ENCODE measurements around the gene MFSD6. TPM values are rescaled to one million over a fixed set of nuclear protein-coding genes. Genes with fewer than 3 reads are reported as not detected.
"Not testable (repeated sequence)": the region's sequence is repeated elsewhere in the genome, so short reads cannot be mapped to it uniquely, and the experiment has no call there.

MFSD6 gene
- total RNA-seq, 1 donor = 50.1 TPM

DNA sequence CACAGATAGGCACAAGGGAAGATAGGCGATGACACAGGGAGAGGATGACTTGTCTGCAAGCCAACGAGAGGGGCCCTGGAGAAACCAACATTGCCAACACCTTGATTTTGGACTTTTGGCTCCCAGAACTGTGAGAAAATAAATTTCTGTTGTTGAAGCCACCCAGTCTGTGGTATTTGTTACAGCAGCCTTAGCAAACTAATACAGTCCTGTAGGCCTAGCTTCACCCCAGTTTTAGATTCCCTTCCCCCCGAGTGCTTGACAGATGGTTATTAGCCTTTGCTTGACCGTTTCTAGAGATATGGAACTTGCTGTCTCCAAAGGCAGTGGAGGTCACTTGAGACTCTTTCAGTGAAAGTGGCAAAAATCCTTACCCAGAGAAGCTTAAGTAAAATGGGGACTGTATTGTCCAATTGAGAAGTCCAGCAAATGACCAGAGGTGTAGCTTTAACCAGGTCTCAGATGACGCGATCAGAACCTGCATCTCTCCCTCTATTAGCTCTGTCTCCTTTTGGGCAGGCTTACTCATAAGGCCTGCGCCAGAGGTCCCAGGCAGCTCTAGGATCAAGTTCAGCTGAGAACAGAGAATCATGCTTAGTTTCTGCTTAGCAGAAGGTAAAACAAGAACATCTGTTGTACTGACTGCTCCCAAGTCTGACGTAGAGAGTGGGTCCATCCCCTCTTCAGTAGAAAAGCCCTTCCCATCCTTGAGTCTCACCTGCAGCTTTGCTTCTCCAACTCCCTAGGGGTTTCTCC, 50.4 kb downstream of the MFSD6 start:
- DNase-seq (ENCODE audit: low read depth in 2 of 3, low spot score in 2 of 3) = no peak

DNA sequence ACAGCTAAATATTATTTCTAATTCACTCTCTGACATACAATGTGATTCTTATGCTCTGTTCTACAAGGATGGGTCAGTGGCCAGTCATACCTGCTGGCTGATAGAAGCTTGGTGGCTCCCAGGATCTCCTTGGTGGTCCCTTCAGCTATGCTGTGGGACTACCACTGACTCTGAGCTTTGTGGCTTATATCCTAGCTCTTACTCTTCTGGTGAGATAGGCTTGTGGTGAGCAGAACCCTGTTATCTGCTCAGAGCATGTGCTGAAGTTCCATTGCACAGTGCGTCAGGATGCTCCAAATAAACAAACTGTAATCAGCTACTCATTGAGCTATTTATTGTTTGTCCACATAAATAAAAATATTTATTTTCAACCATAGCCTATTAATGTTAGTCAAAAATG, 51.7 kb downstream of the MFSD6 start:
- peak in 1 of 3 donors; percentile 53 for DNase-seq (ENCODE audit: low read depth in 2 of 3, low spot score in 2 of 3)

DNA sequence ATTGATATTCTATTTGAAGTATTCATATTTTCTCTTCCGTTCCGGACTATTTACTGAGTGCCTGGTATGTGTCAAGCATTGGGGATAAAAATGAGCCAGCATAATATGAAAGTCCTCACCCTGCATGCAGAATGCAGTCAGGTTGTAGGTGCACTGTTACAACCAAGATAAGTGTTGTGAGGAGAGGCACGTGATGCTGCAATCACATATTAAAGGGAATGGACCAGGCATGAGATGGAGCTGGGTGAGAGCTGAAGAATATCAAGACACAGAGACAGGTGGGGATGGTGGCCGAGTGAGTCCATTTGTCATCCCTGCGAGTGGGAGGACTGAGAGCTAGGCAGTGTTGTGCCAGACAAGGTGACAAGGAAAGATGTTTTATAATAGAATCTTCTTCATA, 52.3 kb downstream of the MFSD6 start:
- DNase-seq (ENCODE audit: low read depth in 2 of 3, low spot score in 2 of 3) = no peak

DNA sequence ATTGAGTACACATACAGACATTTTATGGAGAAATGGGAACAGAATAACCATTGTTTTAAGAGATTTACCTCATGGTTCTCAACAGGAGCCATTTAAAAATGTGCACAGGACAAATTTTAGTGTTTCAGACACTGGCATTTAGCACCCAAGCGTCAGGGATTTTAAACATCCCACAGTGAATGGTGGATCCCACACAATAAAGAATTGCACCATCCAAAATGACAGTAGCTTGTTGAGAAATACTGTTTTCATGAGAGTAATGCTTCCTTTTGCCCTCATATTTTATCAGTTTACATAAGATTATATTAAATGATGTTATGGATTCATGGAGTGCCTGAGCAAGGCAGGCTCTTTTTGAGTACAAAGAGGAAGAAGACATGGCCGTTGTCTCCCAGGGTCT, 54.0 kb downstream of the MFSD6 start:
- no peak for DNase-seq (ENCODE audit: low read depth in 2 of 3, low spot score in 2 of 3)

- no peak for DNase-seq (ENCODE audit: low read depth in 2 of 3, low spot score in 2 of 3)
These were observed 54.5 kb downstream of the MFSD6 start for GRCh38 chr2:190462611-190463010.

- no peak for DNase-seq (ENCODE audit: low read depth in 2 of 3, low spot score in 2 of 3)
These were observed 56.9 kb downstream of the MFSD6 start for GRCh38 chr2:190465060-190465459.

GRCh38 chr2:190466819-190467446, 58.8 kb downstream of the MFSD6 start:
- no peak for DNase-seq (ENCODE audit: low read depth in 2 of 3, low spot score in 2 of 3)

DNA sequence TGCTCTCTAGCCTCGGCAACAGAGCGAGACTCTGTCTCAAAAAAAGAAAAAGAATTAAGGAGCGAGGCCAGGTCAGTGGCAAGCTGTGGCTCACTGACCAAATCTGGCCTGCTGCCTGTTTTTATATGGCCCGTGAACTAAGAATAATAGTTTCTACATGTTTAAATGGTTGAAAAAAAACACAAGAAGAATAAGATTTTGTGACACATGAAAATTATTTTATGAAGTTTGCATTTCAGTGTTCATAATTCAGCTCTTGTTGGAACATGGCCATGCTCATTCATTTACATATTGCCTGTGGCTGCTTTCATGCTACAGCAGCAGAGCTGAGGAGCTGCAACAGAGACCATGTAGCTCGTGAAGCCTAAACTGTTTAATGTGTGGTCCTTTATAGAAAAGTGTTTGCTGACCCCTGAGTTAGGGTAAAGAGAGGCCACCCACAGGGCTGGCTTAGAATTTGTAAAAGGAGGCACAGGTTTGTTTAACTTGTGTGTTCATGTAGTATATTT, 59.5 kb downstream of the MFSD6 start:
- peak in 1 of 3 donors; percentile 15 for DNase-seq (ENCODE audit: low read depth in 2 of 3, low spot score in 2 of 3)

DNA sequence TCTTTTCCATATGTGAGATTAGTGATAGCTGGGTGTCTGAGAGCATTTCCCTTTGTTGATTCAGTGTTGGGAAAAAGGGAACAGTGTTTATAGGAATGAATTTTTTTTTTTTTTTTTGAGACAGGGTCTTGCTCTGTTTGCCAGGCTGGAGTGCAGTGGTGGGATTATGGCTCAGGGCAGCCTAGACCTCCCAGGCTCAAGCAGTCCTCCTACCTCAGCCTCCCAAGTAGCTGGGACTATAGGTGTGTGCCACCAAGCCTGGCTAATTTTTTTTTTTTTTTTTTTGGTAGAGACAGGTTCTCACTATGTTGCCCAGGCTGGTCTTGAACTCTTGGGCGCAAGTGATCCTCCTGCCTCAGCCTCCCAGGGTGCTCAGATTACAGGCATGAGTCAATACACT, 60.2 kb downstream of the MFSD6 start:
- not testable (repeated sequence) for DNase-seq (ENCODE audit: low read depth in 2 of 3, low spot score in 2 of 3)

DNA sequence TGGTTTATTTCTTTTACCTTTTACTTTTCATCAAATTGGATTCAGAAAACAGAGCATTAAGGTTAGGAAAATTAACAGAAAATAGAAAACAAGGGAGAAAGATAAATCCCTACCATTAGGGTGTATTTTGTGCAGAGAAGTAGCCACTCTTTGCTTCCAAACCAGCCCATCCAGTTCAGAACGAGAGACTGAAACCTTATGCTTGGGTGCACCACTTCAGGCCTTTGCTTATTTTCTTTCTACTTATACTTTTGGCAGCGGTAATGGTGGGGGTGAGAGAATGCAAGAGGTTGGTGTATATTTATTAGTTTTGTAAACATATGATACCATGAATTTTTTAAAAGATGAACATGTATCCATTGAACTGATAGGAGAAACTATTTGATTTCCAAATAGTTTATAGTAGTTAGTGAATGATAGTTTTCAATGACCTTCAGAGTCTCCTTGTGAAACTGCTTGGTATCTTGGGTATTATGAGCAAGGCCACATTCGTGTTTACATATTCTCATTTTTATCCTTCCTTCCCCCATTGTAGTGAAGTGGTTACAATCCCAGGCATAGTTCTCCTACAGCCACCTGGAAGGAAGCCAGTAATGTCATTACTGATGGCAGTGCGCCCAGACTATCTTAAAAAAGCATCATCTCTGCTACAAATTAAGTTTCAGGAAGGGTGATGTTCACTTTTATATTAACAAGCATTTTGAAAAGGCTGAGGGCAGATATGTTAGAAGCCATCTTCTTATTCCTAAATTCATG, 60.8 kb downstream of the MFSD6 start:
- peak in 2 of 3 donors; percentile 83 to 90 for DNase-seq (ENCODE audit: low read depth in 2 of 3, low spot score in 2 of 3)

DNA sequence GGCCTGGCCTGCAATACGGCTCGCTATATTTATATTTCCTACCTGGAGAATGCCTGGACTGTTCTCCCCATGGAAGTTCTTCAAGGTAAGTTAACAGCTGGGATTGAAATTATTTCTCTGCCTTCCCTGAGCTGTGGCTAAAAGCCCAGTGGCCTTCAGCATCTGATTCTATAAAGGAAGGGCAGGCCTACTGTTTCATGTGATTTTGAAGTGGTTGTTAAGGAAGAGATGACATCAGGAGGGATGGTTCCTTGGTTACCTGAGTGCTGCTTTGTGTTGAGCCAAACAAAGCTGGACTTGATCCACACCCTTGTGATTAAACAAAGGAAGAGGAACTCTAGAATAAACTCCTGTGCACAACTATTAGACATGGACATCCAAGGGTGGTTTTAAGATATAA, 61.6 kb downstream of the MFSD6 start:
- peak in 2 of 3 donors; percentile 85 to 95 for DNase-seq (ENCODE audit: low read depth in 2 of 3, low spot score in 2 of 3)

- no peak for DNase-seq (ENCODE audit: low read depth in 2 of 3, low spot score in 2 of 3)
These were observed 62.2 kb downstream of the MFSD6 start for GRCh38 chr2:190470256-190470826.

- peak in 1 of 3 donors; percentile 11 for DNase-seq (ENCODE audit: low read depth in 2 of 3, low spot score in 2 of 3)
These were observed 69.7 kb downstream of the MFSD6 start for GRCh38 chr2:190477661-190478454.

DNA sequence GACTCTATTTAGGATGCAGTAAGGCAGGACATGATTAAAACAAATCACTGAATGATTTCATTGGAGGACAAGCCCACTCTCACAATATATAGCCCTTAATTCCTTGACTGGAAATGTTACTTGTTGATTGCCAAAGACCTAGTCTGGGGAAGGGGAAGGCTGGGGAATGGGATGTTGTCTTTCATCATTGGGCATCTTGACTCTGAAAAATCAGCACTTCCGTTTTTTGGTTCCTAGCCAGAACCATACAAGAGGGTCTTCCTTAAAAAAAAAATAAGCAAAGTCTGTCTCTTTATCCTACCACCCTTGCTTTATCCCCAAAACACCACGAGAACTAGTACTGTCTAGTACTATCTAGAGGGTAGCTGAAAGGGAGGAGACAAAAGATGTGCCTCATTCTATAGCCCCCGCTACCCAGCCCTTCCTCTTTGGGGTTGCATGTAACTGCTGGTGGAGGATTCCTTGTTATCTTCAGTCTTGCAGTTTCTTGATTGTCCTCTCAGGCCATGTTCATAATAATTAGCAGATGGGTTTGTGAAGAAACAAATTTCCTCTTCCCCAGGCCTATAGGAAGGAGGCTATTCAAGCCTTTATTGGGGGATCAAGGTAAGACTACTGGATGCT, 70.5 kb downstream of the MFSD6 start:
- no peak for DNase-seq (ENCODE audit: low read depth in 2 of 3, low spot score in 2 of 3)

DNA sequence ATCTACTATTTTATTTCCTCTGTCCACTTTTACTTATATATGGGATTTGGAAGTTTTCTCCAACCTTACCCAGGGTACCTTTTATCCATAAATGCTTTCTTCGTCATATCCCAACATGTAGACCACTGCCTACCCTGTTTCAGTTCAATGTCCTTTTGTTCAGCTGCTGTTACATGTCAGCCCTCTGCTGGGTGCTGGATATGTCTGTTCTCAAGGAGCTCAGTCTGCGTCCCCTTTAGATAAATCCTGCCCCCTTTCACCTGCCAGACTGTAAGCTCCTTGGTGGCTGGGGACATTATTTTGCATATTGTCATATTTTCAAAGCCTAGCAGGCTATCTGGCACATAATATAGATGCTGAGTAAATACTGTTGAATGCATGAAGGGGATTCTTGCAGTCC, 73.2 kb downstream of the MFSD6 start:
- no peak for DNase-seq (ENCODE audit: low read depth in 2 of 3, low spot score in 2 of 3)

- no peak for DNase-seq (ENCODE audit: low read depth in 2 of 3, low spot score in 2 of 3)
These were observed 74.3 kb downstream of the MFSD6 start for GRCh38 chr2:190482451-190482850.

- no peak for DNase-seq (ENCODE audit: low read depth in 2 of 3, low spot score in 2 of 3)
These were observed 78.0 kb downstream of the MFSD6 start for GRCh38 chr2:190486037-190486623.

GRCh38 chr2:190488516-190489233, 80.5 kb downstream of the MFSD6 start:
- DNase-seq (ENCODE audit: low read depth in 2 of 3, low spot score in 2 of 3) = no peak

DNA sequence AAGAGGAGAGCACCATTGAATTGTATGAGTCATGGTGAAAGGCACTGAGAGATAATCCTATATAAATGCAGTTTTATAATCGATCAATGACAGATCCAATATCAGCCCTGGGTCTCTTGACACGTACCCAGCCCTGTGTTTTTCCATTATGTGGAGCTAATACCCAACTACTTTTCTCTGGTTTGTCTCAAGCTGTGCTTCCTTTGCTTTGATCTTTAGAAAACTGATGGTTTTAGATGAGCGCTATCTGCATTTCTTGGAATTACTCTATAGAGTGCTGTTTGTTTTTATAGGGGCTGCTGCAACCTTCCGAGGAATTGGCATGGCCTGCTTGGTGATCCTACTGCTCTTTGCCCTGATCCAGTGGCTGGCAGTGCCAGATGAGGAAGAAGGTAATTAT, 81.3 kb downstream of the MFSD6 start:
- no peak for DNase-seq (ENCODE audit: low read depth in 2 of 3, low spot score in 2 of 3)
